ENCODE data around the gene KDM4E. TPM values are rescaled to one million over a fixed set of nuclear protein-coding genes. Genes with fewer than 3 reads are reported as not detected.

KDM4E gene
- total RNA-seq, 1 experiment from 2014 or later, result not detected

DNA sequence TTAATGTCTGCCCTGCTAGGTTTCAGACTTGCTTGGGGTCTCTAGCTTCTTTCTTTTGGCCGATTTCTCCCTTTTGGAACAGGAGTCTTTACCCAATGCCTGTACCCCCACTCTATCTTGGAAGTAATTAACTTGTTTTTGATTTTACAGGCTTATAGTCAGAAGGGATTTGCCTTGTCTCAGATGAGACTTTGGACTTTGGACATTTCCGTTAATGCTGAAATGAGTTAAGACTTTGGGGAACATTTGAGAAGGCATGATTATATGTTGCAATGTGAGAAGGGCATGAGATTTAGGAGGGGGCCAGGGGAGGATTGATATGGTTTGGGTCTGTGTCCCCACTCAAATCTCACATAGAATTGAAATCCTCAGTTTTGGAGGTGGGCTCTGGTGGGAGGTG, 29.3 kb downstream of the KDM4E start:
- no TSS peak for BruUV-seq (replicated peaks)
- TF ChIP-seq, protein P1, sequence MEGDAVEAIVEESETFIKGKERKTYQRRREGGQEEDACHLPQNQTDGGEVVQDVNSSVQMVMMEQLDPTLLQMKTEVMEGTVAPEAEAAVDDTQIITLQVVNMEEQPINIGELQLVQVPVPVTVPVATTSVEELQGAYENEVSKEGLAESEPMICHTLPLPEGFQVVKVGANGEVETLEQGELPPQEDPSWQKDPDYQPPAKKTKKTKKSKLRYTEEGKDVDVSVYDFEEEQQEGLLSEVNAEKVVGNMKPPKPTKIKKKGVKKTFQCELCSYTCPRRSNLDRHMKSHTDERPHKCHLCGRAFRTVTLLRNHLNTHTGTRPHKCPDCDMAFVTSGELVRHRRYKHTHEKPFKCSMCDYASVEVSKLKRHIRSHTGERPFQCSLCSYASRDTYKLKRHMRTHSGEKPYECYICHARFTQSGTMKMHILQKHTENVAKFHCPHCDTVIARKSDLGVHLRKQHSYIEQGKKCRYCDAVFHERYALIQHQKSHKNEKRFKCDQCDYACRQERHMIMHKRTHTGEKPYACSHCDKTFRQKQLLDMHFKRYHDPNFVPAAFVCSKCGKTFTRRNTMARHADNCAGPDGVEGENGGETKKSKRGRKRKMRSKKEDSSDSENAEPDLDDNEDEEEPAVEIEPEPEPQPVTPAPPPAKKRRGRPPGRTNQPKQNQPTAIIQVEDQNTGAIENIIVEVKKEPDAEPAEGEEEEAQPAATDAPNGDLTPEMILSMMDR (IDR thresholded peaks at IDR 0.05; ENCODE audit: unreplicated experiment), result no peak
- no peak for DNase-seq
- CTCF ChIA-PET, result no interaction called here
- intact Hi-C loops (cut with micrococcal nuclease; ENCODE audit: unreplicated experiment), result no loop called here
- H3K4me1 Mint-ChIP-seq (ENCODE audit: low read depth, unreplicated experiment), result no peaks in the 10 kb centered on the region
- no peak overlapping the region for H3K27ac Mint-ChIP-seq (ENCODE audit: unreplicated experiment)
- no peaks in the 10 kb centered on the region for H3K9me3 Mint-ChIP-seq (ENCODE audit: low read depth, unreplicated experiment)
- no peaks in the 10 kb centered on the region for H3K27me3 Mint-ChIP-seq (ENCODE audit: unreplicated experiment)
- no peak overlapping the region for H3K4me3 Mint-ChIP-seq (ENCODE audit: low read depth, unreplicated experiment)
- no peaks in the 10 kb centered on the region for H3K36me3 Mint-ChIP-seq (ENCODE audit: insufficient read depth, unreplicated experiment)

DNA sequence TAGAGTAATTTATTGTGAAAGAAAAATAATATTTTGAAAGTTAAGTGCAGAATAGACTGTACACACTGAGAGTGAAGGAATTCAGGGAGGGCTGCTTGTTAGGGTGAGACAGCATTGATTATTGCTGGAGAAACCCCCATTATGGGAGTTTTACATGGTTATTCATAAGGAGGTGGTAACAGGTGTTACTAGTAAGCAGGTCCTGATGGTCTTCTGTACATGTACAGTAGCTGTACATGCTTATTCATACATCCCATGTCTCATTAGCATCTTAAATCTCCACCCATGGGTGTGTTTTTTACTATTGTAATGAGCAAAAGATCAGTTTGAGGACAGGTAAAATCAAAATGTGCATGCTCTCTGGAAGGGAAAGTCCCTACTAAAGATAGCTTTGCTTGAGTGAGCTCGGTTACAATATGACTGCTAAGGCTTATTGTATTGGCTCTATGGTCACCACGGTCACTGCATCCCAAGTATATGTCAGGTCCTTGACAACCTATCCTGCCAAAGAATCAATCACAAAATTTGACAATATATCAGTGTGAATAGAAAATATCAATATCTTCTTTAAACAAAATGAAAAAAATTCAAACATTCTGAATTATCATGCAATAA, 30.3 kb downstream of the KDM4E start:
- TF ChIP-seq, protein P1 (IDR thresholded peaks at IDR 0.05; ENCODE audit: unreplicated experiment), result no peak
- Mint-ChIP-seq H3K9me3 (ENCODE audit: low read depth, unreplicated experiment) (no peaks in the 10 kb centered on the region), H3K4me3 (ENCODE audit: low read depth, unreplicated experiment) (no peak overlapping the region), H3K27ac (ENCODE audit: unreplicated experiment) (no peak overlapping the region), H3K4me1 (ENCODE audit: low read depth, unreplicated experiment) (no peaks in the 10 kb centered on the region), H3K36me3 (ENCODE audit: insufficient read depth, unreplicated experiment) (no peaks in the 10 kb centered on the region), H3K27me3 (ENCODE audit: unreplicated experiment) (no peaks in the 10 kb centered on the region)
- no TSS peak for BruUV-seq (replicated peaks)
- CTCF ChIA-PET, result no interaction called here
- no peak for DNase-seq
- intact Hi-C loops (cut with micrococcal nuclease; ENCODE audit: unreplicated experiment), result no loop called here

GRCh38 chr11:95057959-95058358, 32.9 kb downstream of the KDM4E start:
- H3K9me3 Mint-ChIP-seq (ENCODE audit: low read depth, unreplicated experiment), result no peaks in the 10 kb centered on the region
- no TSS peak for BruUV-seq (replicated peaks)
- no peaks in the 10 kb centered on the region for H3K36me3 Mint-ChIP-seq (ENCODE audit: insufficient read depth, unreplicated experiment)
- CTCF ChIA-PET, result no interaction called here
- no peak overlapping the region for H3K4me3 Mint-ChIP-seq (ENCODE audit: low read depth, unreplicated experiment)
- no peak for DNase-seq
- TF ChIP-seq, protein P1 (IDR thresholded peaks at IDR 0.05; ENCODE audit: unreplicated experiment), result no peak
- no peaks in the 10 kb centered on the region for H3K4me1 Mint-ChIP-seq (ENCODE audit: low read depth, unreplicated experiment)
- H3K27me3 Mint-ChIP-seq (ENCODE audit: unreplicated experiment), result peaks cover 8% of the 10 kb centered on the region
- intact Hi-C loops (cut with micrococcal nuclease; ENCODE audit: unreplicated experiment), result no loop called here
- no peak overlapping the region for H3K27ac Mint-ChIP-seq (ENCODE audit: unreplicated experiment)

DNA sequence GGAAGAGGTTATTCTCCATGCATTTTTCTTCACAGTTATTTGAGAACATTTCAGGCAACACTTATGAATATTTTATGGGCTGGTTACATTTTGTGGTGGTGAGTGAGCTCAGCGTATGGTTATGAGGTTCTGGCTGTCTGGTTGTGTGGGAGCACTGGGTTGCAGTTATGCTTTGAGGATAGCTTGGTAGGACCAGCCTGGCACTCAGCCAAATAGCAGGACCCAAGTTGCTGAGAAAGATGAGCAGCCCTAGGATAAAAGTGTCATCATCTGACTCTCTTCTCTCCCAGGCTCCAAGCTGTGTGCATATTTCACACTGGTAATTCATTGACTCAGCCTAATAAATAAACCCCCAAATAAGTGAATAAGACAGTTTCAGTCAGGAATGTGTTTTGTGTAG, 33.6 kb downstream of the KDM4E start:
- Mint-ChIP-seq H3K9me3 (ENCODE audit: low read depth, unreplicated experiment) (no peaks in the 10 kb centered on the region), H3K27me3 (ENCODE audit: unreplicated experiment) (peaks cover 8% of the 10 kb centered on the region), H3K27ac (ENCODE audit: unreplicated experiment) (no peak overlapping the region), H3K36me3 (ENCODE audit: insufficient read depth, unreplicated experiment) (no peaks in the 10 kb centered on the region), H3K4me1 (ENCODE audit: low read depth, unreplicated experiment) (no peaks in the 10 kb centered on the region), H3K4me3 (ENCODE audit: low read depth, unreplicated experiment) (no peak overlapping the region)
- no peak for DNase-seq
- CTCF ChIA-PET, result no interaction called here
- TF ChIP-seq, protein P1 (IDR thresholded peaks at IDR 0.05; ENCODE audit: unreplicated experiment), result no peak
- intact Hi-C loops (cut with micrococcal nuclease; ENCODE audit: unreplicated experiment), result no loop called here
- no TSS peak for BruUV-seq (replicated peaks)

All from Calu3 (cell line).